ENCODE results near the gene PLCG1.

DNA sequence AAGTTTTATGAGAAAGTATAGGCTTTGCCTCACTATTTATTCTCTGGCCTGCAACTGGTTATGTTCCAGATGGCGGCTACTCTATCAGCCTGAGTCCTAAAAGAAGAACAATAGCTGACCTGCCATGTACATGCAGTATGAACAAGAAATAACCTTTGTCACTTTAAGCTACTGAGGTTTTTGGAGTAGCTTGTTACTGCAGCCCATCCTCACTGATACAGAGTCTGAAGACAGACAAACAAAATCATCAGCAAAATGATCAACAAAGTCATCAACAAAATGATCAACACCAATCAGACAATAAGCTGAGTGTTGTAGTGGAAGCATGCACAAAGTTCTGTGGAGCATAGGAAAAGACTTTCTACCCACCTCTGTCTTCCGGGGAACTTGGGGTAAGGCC, 82.5 kb downstream of the PLCG1 start:
- TF ChIP-seq, protein P1, sequence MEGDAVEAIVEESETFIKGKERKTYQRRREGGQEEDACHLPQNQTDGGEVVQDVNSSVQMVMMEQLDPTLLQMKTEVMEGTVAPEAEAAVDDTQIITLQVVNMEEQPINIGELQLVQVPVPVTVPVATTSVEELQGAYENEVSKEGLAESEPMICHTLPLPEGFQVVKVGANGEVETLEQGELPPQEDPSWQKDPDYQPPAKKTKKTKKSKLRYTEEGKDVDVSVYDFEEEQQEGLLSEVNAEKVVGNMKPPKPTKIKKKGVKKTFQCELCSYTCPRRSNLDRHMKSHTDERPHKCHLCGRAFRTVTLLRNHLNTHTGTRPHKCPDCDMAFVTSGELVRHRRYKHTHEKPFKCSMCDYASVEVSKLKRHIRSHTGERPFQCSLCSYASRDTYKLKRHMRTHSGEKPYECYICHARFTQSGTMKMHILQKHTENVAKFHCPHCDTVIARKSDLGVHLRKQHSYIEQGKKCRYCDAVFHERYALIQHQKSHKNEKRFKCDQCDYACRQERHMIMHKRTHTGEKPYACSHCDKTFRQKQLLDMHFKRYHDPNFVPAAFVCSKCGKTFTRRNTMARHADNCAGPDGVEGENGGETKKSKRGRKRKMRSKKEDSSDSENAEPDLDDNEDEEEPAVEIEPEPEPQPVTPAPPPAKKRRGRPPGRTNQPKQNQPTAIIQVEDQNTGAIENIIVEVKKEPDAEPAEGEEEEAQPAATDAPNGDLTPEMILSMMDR (conservative IDR thresholded peaks at IDR 0.05): no peak
- no peak for TF ChIP-seq EZH2 (IDR thresholded peaks at IDR 0.05; ENCODE audit: low read depth)
